HG02610 (cell line): ENCODE results near the gene ALDH5A1.
"Not testable (repeated sequence)": the region's sequence is repeated elsewhere in the genome, so short reads cannot be mapped to it uniquely, and the experiment has no call there.

Experiments used
- ATAC-seq: cut with Tn5 transposase; IDR thresholded peaks from one replicate; pipeline ENCODE4 v1.9.1; 2021; ENCODE audit warnings: mild to moderate bottlenecking, moderate library complexity; ENCODE audit not compliant: unreplicated experiment

The ALDH5A1 gene

DNA sequence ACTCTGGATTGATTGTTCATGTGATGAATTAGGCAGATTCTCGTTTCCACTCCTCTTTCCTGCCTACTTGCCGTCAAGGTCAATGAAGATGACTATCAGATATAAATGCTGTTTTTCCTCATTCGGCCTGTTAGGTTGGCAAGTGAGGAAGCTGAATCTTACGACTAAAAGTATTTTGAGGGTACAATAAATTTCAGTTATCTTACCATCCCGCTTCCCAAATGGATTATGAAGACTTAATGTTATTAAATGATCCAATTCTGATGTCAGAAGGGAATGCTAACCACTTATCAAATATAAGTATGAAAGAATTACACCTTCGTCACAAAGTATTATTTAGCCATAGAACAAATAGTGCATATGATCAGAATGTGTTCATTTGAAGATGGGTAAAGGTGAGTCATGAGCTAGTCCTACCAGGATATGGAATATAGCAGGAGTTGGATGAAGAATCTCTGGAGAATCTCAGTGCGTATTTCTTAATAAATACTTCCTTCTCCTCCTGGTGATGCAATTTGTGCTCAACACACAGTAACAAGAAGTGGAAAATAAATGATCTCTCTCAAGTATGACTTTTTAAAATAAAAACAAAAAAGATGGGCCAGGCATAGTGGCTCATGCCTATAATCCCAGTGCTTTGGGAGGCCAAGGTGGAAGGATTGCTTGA, 10.0 kb upstream of the ALDH5A1 start:
- ATAC-seq, result no peak

DNA sequence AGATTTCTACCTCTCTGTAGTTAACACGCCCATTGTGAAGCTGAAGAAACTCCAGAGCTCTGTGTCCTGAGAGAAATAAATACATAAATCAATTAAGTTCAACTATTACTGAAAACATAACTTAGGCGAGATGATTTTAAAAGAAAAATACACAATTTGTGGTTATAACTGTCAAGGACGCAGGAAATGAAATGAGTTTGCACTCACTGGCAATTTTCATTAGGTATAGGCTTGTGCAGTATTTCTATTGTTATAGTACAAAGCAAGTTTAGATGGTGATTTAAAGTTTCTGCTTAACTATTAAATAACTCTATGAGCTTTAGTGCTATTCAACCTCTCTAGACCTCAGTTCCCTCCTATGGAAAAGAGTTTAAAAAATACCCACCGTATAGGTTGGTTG, 8.7 kb upstream of the ALDH5A1 start:
- no peak for ATAC-seq

DNA sequence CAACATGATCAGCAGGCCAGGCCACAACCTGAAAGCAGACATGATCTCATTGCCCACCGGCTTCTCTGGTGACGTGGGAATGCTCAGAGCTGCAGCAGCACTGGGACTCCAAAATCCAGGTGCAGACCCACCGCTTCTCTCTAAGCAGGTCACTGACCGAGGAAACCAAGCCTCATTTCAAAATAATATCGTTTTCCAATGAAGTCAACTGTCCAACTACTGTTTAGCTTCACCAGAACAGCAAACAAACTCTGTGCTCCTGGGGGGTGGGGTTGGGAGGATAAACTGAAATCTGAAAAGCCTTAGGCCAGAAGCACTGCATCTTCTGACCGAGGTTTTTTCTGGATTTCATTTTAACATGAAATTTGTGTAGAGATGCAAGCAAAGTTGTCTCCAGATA, 5.3 kb upstream of the ALDH5A1 start, which contains the start of gene GPLD1:
Gene GPLD1, minus strand, starts transcription at position 109 of the 400 bp plus-strand sequence. Its CDS starts 67 bp downstream, at position 42.
- ATAC-seq, result no peak

DNA sequence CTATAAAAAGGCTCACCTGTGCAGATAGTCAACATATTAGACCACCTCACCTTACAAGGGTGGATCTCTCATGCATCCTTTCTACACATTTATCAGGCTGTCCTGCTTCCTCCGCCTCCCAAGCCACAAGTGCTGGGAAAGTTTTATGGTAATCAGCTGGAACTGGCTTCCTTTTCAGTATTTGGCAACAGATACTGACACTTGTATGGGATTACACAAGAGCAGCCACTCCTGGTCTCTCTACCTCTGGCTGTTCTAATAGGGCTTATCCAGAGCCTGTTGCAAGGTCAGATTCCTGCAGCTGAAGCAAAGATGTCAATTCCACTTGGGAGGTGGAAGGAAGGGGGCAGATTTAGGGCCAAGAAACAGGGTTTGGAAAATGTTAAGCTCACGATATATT, 4.9 kb upstream of the ALDH5A1 start:
- ATAC-seq, result no peak

DNA sequence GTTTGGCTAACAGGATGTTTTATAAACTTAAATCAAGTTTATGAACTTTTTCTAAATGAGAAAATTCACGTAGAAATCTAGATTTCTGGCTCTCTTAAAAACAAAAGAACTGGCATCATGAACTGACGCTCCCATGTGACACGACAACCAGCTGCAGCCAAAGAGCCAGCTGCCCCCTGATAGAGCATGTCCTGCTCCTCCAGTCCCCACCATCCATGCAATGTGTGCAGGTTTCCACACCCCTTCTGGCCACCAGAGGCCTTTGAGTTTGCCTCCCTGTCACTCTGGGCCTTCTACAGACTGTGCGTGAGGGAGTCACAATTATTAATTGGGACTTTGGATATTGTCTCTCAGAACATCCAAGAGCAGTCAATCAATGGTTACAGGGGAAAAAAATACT, 3.8 kb upstream of the ALDH5A1 start:
- no peak for ATAC-seq

DNA sequence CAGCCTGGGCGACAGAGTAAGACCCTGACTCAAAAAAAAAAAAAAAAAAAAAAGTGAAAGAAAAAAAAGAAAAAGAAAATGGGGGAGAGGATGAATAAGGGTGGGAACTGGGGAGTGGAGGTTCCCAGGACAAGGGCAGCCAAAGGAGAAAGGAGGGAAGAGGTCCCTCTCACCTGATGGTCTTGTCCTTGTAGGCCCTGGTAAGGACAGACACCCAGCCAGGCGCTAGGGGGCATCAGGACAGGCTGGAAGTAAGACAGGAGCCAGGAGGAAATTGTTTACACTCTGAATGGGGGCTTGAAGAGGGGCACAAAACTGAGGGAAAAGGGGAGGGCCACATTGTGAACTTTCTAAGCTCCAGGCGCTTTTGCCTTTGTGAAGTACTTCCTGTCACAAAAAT, 2.3 kb upstream of the ALDH5A1 start:
- no peak for ATAC-seq

DNA sequence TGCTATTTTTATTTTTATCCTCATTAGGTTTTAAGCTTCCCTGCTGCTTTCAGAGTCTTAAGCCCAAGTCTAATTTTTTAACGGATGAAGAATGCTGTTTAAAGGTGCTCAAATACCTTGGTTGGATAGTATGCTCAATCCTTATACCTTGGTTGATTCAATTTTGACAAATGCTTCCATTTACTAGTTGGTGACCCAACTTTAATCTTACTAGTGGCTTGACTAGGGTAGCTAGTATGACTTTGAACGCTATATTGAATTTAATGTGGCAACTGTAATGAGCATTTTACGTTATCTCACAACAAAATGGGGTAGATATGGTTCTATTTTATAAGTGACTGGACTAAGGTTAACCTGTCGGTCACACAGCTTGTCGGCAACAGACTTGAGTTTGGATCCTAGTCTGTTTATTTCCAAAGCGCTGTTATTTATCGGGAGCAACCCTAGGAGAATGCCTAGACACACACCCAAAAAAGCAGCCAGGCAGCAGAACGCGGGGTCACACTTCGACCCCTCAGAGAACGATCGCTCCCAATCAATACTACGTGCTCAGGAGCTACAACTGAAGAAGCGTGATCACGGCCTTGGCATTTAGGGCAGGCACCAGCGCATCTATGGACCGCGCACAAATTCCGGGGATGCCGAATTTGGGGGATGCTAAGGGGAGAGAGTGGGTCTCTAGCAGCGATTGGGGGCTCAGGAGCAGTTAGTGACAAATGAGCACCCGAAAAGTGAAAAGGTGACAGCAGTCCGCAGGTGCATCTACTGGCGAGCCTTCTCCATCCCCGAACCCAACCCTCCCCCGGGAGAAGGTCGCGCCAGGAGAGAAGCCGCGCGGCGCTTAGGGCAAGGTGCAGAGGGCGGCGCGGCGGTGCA, 586 bp upstream of the ALDH5A1 start:
- ATAC-seq, result peak; percentile 2

DNA sequence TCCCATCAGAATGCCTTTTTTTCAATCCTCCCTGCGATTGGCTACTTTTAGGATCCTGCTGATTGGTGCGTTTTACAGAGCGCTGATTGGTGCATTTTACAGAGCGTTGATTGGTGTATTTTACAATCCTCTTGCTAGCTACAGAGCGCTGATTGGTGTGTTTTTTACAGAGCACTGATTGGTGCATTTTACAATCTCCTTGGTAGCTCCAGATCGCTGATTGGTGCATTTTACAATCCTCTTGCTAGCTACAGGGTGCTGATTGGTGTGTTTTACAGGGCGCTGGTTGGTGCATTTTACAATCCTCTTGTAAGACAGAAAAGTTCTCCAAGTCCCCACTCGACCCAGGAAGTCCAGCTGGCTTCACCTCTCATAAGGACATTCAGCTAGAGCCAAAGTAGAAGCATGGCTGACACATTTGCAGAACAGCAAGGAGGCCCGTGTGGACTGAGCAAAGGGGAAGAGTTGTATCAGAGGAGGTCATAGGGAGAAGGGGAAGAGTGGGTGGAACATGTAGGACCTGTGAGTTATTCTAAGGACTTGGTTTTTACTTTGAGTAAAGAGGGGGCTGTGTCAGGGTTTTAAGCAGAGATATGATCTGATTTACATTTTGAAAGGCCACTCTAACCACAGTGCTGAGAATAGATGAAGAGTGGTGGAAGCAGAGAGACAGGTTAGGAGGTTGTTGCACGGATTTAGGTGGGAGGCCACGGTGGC, 2.6 kb downstream of the ALDH5A1 start:
- ATAC-seq, result no peak

DNA sequence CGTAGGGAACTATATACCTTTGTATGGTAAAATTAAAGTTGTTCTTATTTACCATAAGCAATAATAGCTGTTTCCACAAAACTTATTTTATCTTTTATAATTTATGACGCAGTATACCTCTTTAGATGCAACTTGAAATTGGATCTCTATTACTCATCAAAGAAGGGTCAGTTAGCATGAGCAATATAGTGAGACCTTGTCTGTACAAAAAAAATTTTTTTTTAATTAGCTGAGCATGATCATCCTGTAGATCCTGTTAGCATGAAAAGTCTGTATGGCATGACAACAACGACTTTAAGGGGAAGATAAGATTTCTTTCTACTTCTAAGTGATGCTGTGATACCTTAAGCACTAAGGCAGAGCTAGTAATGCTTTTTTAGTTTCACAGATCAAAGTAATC, 5.9 kb downstream of the ALDH5A1 start:
- no peak for ATAC-seq

DNA sequence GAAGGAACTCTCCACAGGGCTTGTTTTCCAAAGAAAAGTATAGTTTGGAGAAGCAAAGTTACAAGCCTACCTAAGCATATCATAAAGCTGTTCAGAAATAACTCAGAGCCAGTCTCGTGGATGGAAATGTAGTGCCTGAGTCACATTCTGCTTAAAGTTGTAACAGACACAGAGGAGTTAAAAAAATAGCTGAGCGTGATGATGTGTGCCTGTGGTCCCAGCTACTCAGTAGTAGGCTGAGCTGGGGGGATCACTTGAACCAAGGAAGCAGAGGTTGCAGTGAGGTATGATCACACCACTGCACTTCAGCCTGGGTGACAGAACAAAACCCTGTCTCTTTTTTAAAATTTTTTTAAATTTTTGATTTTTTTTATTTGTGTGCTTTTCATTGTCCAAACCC, 6.6 kb downstream of the ALDH5A1 start:
- ATAC-seq, result no peak

DNA sequence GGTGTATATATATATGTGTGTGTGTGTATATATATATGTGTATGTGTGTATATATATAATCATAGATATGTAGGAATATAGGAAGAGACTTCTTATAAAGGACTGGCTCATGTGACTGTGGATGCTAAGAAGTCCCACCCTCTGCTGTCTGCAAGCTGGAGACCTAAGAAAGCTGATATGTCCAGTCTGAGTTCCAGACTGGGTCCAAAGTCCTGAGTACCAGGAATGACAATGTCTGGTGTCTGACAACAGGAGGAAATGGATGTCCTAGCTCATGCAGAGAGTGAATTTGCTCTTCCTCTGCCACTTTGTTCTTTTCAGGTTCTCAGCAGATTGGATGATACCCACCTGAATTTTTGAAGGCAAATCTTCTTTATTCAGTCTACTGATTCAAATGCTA, 7.1 kb downstream of the ALDH5A1 start:
- ATAC-seq, result no peak

DNA sequence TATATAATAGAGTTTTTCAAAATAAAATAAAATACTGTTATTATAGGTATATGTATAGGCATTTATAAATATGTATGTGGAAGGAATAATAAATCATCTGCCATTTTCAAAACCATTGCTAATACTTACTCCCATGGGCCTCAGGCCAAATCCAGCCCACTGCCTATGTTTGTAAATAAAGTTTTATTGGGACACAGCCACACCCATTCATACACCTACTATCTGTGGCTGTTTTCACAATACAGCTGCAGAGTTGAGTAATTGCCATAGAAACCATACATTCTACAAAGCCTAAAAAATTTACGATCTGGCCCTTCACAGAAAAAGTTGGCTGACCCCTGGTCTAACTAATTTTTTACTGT, 9.5 kb downstream of the ALDH5A1 start:
- ATAC-seq, result no peak

DNA sequence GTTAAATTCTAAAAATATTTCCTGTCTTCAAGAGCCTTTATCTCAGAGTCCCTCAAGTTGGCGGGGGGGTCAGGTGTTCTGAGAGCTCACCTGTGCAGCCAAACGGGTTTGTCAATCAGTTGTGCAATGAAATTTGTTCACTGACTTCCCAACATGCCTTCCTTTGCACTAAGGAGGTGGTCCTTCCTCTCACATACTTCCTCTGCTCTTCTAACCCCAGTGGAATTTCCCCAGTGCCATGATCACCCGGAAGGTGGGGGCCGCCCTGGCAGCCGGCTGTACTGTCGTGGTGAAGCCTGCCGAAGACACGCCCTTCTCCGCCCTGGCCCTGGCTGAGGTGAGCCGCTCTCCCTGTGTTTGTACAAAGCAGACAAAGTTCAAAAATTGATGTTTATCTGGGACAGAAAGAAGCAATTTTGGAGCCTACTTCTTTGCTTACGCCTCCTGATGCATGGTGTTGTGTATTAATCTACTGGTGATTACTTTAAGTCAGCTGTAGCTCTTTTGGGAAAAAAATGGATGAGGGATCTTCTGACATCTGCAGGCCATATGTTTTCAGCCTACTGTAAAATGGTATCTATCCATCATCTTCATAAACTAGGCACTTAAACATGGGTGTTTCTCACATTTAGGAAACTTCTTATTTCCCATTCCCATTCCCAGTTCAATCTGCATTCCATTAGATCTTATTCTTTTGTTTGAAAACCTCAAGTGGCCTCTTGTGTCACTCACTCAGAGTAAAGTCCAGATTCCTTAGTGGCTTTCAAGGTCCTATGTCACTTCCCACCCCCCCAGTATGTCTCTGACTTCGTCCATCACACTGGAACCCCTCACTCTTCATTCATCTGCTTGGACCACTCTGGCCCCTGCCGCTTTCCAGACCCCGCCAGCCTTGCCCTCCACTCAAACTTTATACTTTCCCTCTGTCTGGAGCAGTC, 10.1 kb downstream of the ALDH5A1 start:
- ATAC-seq, result no peak

DNA sequence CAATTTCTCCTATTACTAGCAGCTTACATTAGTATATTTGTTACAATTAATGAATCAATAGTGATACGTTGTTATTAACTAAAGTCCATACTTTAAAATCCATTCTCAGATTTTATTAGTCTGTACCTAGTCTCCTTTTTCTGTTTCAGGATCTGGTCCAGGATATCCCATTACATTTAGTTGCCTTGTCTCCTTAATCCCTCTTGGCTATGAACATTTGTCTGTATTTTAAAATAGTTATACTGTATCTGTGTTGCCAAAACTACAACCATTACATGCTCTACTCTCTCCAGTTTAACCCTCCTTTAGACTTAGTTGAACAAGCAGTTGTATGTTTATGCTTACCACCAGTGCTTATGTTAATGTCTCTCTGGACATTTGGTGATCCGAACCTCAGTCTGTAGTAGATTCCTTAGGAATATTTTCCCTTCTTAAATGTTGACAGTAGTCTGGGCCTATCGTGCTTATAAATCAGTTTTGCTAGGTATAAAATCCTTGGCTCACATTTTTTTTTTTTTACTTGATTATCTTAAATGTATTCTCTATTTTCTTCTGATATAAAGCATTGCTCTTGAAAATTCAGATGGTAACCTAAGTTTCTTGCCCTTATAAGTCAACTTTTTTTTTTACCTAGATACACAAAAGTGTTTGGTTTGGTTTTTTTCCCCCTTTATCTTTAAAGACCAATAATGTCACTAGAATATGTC, 12.2 kb downstream of the ALDH5A1 start:
- ATAC-seq, result no peak

DNA sequence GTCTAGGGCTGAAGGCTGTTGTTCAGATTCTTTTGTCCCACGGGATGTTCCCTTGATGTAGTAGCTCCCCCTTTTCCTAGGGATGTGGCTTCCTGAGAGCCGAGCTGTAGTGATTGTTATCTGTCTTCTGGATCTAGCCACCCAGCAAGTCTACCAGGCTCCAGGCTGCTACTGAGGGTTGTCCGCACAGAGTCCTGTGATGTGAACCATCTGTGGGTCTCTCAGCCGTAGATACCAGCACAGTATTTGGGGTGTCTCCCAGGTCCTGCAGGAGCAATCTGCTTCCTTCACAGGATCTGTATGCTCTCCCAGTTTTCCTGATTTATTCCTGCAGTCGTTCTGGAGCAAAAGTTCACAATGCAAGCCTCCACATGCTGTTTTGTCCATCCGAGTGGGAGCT, 17.2 kb downstream of the ALDH5A1 start:
- not testable (repeated sequence) for ATAC-seq

DNA sequence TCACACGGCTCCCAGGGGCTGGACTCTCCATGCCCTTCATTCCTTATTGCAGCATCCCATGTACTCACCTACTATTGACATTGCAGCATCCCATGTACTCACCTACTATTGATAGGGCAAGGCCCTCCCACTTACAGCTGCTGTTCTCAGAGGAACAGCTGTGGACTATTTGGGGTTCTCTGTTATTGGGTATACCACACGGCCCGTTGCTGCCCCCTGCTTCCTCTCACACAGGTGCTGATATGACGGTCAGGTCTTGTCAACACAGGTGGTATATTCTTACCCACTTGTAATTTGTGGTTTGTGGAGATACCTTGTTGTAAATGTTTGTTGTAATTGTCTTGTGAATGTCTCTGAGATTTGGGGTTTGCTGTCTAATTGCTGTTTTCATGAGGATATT, 18.8 kb downstream of the ALDH5A1 start:
- no peak for ATAC-seq

DNA sequence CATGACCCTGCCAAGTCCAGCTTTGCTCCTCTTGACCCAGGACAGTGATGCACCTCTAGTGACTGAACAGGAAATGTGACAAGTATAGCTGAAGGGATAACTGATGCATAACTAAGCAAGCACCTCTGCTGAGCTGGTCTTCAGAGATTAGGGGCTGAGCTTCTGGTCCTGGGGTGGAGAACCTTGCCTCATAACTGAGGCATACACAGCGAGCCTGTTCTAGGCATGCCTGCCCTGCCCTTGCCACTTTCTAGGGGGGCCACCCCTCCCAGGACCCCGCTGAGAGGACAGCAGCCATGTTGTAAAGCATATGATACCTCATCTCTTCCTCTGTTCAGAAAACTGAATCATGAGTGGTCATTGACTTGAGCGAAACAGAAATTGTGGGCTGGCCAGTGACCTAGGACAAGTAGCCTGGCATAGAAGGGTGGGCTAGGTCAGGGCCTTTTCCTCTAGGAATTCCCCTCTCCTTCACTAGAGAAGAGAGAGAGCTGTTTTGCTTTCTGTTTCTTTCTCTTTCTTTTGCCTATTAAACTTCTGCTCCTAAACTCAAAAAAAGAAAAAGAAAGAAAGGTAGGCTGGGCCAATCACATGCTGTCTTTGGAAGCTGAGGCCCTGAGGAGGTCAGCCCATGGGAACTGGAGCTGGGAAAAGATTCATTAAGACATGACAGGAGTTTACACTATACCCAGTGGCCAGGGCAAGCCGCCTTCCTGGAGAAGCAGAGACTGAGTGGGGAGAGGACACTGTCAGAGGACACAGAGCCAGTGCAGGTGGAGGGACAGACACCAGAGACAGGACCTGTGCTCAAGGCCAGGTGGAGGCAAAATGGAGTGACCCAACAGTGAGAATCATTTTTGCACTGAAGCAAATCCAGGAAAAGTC, 23.1 kb downstream of the ALDH5A1 start:
- peak; percentile 80 for ATAC-seq

DNA sequence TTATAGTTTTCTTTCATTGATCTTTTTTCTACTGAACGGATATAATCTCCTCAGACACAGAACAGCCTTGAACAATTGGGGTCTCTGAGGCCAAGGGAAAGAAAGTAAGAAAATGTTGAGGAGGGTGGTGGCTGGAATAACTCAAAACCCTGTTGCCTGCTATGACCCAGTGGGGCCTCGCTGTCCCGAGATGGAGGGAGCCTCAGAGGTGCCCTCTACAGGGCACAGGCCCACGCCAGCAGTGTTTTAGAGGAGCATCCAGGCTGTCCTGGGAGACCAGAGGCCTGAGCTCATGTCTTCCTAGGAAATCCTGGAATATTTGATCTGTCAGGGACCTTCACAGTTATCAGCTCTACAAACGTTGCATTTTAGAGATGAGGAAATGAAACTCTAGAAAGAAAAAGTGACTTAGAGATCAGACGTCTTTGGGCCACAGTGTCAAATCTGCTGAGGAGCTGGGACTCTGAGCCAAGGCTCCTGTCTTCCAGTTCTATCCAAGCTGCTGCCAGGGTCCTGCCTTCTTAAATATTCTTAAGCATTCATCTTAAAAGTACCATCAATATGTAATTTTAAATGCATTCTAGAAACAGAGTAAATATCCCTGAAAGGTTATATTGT, 26.3 kb downstream of the ALDH5A1 start:
- ATAC-seq, result peak; percentile 50
